ENCODE data around the gene S1PR3.

DNA sequence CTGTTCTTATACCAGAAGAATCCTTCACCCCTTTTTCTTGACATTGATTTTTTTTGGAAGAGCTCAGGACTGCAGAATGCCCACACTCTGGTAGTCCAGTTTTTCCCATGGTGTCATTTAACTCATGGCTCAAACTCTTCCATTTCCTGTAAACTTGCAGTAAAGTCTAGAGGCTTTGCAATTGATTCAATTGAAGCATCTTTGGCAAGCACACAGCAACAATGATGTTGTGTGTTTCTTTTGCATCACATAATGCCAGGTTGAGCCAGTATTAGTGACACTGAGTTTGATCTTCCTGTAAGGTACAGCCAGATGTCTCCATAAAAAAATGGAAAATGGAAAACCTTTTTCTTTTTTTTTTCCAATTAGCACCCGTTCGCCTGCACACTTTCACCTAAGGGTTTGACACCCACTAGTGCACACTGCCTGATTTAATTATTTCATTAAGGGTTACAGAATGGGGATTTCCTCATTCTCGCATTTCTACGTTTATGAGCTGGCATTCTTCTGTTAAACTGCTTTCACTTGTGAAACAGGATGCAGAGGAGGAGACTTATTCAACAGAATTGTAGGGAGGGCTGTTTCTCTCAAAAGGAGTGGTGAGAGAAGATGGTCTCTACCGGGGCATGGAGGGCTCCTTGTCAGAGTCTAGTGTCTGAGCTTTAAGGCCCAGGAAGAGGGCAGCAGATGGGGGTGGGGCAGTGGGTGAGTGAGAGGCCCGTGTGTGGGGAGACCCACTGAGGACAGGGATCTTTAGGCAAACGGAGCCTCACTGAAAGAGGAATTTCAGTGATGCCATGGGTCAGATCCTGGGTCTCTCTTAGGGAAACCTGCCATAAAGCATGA, 2.2 kb upstream of the S1PR3 start:
- TF ChIP-seq, protein P1, sequence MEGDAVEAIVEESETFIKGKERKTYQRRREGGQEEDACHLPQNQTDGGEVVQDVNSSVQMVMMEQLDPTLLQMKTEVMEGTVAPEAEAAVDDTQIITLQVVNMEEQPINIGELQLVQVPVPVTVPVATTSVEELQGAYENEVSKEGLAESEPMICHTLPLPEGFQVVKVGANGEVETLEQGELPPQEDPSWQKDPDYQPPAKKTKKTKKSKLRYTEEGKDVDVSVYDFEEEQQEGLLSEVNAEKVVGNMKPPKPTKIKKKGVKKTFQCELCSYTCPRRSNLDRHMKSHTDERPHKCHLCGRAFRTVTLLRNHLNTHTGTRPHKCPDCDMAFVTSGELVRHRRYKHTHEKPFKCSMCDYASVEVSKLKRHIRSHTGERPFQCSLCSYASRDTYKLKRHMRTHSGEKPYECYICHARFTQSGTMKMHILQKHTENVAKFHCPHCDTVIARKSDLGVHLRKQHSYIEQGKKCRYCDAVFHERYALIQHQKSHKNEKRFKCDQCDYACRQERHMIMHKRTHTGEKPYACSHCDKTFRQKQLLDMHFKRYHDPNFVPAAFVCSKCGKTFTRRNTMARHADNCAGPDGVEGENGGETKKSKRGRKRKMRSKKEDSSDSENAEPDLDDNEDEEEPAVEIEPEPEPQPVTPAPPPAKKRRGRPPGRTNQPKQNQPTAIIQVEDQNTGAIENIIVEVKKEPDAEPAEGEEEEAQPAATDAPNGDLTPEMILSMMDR (IDR thresholded peaks at IDR 0.05) = no peak
- no peak for TF ChIP-seq ZFX (IDR thresholded peaks at IDR 0.05; ENCODE audit: borderline replicate concordance)

All from 22Rv1 (cell line).